ENCODE data around the gene MYOZ2. TPM values are rescaled to one million over a fixed set of nuclear protein-coding genes. Genes with fewer than 3 reads are reported as not detected.

The MYOZ2 gene
- polyA plus RNA-seq, 1 experiment: 0.10 TPM

- no peak for TF ChIP-seq CTCF (IDR thresholded peaks at IDR 0.05; ENCODE audit: low read depth, low read length)
- POLR2A ChIA-PET: no interaction called here
- no peaks in the 10 kb centered on the region for H3K9me3 ChIP-seq (ENCODE audit: control insufficient read depth, insufficient read depth, low read length)
- no peaks in the 10 kb centered on the region for H3K27me3 ChIP-seq (ENCODE audit: control insufficient read depth, insufficient read depth, low read length)
- H3K27ac ChIP-seq (ENCODE audit: low read depth, low read length): no peak overlapping the region
- CTCF ChIA-PET: no interaction called here
- no peak for DNase-seq (ENCODE audit: low read depth, low spot score)
- no peak overlapping the region for H3K4me3 ChIP-seq (ENCODE audit: low read depth, low read length)
Measured at GRCh38 chr4:119218093-119218492, 82.5 kb downstream of the MYOZ2 start.

- no peak for TF ChIP-seq CTCF (IDR thresholded peaks at IDR 0.05; ENCODE audit: low read depth, low read length)
- no peak for DNase-seq (ENCODE audit: low read depth, low spot score)
- no peak overlapping the region for H3K4me3 ChIP-seq (ENCODE audit: low read depth, low read length)
- ChIA-PET CTCF (interaction anchor here (0.5 to 2.3 kb wide), 2 partner anchors 9 to 29 kb away, joined by 3 to 8 read pairs; partner anchors contain the start of gene USP53), POLR2A (no interaction called here)
- no peak overlapping the region for H3K27ac ChIP-seq (ENCODE audit: low read depth, low read length)
- H3K27me3 ChIP-seq (ENCODE audit: control insufficient read depth, insufficient read depth, low read length): no peaks in the 10 kb centered on the region
- no peaks in the 10 kb centered on the region for H3K9me3 ChIP-seq (ENCODE audit: control insufficient read depth, insufficient read depth, low read length)
Measured at GRCh38 chr4:119221412-119221811, 85.8 kb downstream of the MYOZ2 start.

- no peak for DNase-seq (ENCODE audit: low read depth, low spot score)
- no peaks in the 10 kb centered on the region for H3K27me3 ChIP-seq (ENCODE audit: control insufficient read depth, insufficient read depth, low read length)
- H3K4me3 ChIP-seq (ENCODE audit: low read depth, low read length): no peak overlapping the region
- H3K27ac ChIP-seq (ENCODE audit: low read depth, low read length): no peak overlapping the region
- ChIA-PET CTCF (interaction anchor here (1.1 to 1.2 kb wide), 2 partner anchors 12 to 16 kb away, joined by 3 read pairs; partner anchors contain the start of gene USP53), POLR2A (no interaction called here)
- TF ChIP-seq CTCF (IDR thresholded peaks at IDR 0.05; ENCODE audit: low read depth, low read length): no peak
- H3K9me3 ChIP-seq (ENCODE audit: control insufficient read depth, insufficient read depth, low read length): no peaks in the 10 kb centered on the region
Measured at GRCh38 chr4:119227690-119228089, 92.1 kb downstream of the MYOZ2 start.

GRCh38 chr4:119228406-119228805 is 92.8 kb downstream of the MYOZ2 start:
- POLR2A ChIA-PET: no interaction called here
- H3K27ac ChIP-seq (ENCODE audit: low read depth, low read length): peak overlapping the region; percentile 22
- TF ChIP-seq CTCF (IDR thresholded peaks at IDR 0.05; ENCODE audit: low read depth, low read length): no peak
- H3K9me3 ChIP-seq (ENCODE audit: control insufficient read depth, insufficient read depth, low read length): no peaks in the 10 kb centered on the region
- no peaks in the 10 kb centered on the region for H3K27me3 ChIP-seq (ENCODE audit: control insufficient read depth, insufficient read depth, low read length)
- CTCF ChIA-PET: interaction anchor here (1.1 to 1.2 kb wide), 2 partner anchors 13 to 16 kb away, joined by 3 read pairs; partner anchors contain the start of gene USP53
- H3K4me3 ChIP-seq (ENCODE audit: low read depth, low read length): no peak overlapping the region
- DNase-seq (ENCODE audit: low read depth, low spot score): no peak

- POLR2A ChIA-PET: no interaction called here
- no peak for TF ChIP-seq CTCF (IDR thresholded peaks at IDR 0.05; ENCODE audit: low read depth, low read length)
- no peaks in the 10 kb centered on the region for H3K9me3 ChIP-seq (ENCODE audit: control insufficient read depth, insufficient read depth, low read length)
- no peaks in the 10 kb centered on the region for H3K27me3 ChIP-seq (ENCODE audit: control insufficient read depth, insufficient read depth, low read length)
- H3K4me3 ChIP-seq (ENCODE audit: low read depth, low read length): no peak overlapping the region
- DNase-seq (ENCODE audit: low read depth, low spot score): no peak
- CTCF ChIA-PET: interaction anchor here (1.0 kb wide), 1 partner anchor 189 kb away, joined by 3 read pairs; no protein-coding TSS in a partner anchor
- no peak overlapping the region for H3K27ac ChIP-seq (ENCODE audit: low read depth, low read length)
Measured at GRCh38 chr4:119229908-119230687, 94.5 kb downstream of the MYOZ2 start.
